ENCODE measurements around the gene ARSG. TPM values are rescaled to one million over a fixed set of nuclear protein-coding genes. Genes with fewer than 3 reads are reported as not detected.

The ARSG gene
- total RNA-seq, 2 experiments from 2014 or later, result 26.1 to 53.0 TPM

GRCh38 chr17:68295086-68295485 lies 3.8 kb downstream of the ARSG start:
- H3K27ac ChIP-seq (ENCODE audit: low read depth, low read length, poor library complexity, severe bottlenecking), result no peak overlapping the region
- H3K4me2 ChIP-seq (ENCODE audit: low read length), result no peak overlapping the region
- H3K9me3 ChIP-seq (ENCODE audit: low read length), result no peaks in the 10 kb centered on the region
- BruUV-seq (replicated peaks), result no TSS peak
- H3K79me2 ChIP-seq (ENCODE audit: insufficient read depth, low read depth, low read length), result peaks cover 20% of the 10 kb centered on the region; the same call in 1 of the 2 replicates
- TF ChIP-seq EZH2phosphoT487 (IDR thresholded peaks at IDR 0.05; ENCODE audit: borderline replicate concordance, low read depth, low read length) (no peak), CTCF (conservative IDR thresholded peaks at IDR 0.05; ENCODE audit: low read length) (no peak)
- H4K20me1 ChIP-seq (ENCODE audit: insufficient read depth, low read length), result no peaks in the 10 kb centered on the region
- H3K4me1 ChIP-seq (ENCODE audit: insufficient read depth, low read length, poor library complexity, severe bottlenecking), result peaks cover 22% of the 10 kb centered on the region
- ChIA-PET POLR2A (no interaction called here), CTCF (ENCODE audit: unreplicated experiment) (no interaction called here)
- intact Hi-C loops (cut with micrococcal nuclease; ENCODE audit: unreplicated experiment), result no loop called here
- H3K9me2 ChIP-seq (ENCODE audit: insufficient read depth, low read length), result no peaks in the 10 kb centered on the region
- H3K36me3 ChIP-seq (ENCODE audit: insufficient read depth, low read length), result no peaks in the 10 kb centered on the region; the same call in 1 of the 2 replicates
- no peak for DNase-seq (ENCODE audit: low spot score)
- no peak overlapping the region for H3K4me3 ChIP-seq (ENCODE audit: low read depth, low read length, poor library complexity, severe bottlenecking)
- no peak overlapping the region for H2AFZ ChIP-seq (ENCODE audit: low read length)

- H3K27ac ChIP-seq (ENCODE audit: low read depth, low read length, poor library complexity, severe bottlenecking), result no peak overlapping the region
- H3K4me3 ChIP-seq (ENCODE audit: low read depth, low read length, poor library complexity, severe bottlenecking), result no peak overlapping the region
- no peak for TF ChIP-seq CTCF (conservative IDR thresholded peaks at IDR 0.05; ENCODE audit: low read length)
- TF ChIP-seq EZH2phosphoT487 (IDR thresholded peaks at IDR 0.05; ENCODE audit: borderline replicate concordance, low read depth, low read length), result no peak
- H3K36me3 ChIP-seq (ENCODE audit: insufficient read depth, low read length), result no peaks in the 10 kb centered on the region; the same call in 1 of the 2 replicates
- no peaks in the 10 kb centered on the region for H3K9me2 ChIP-seq (ENCODE audit: insufficient read depth, low read length)
- intact Hi-C loops (cut with micrococcal nuclease; ENCODE audit: unreplicated experiment), result no loop called here
- no TSS peak for BruUV-seq (replicated peaks)
- ChIA-PET POLR2A (interaction anchor here (0.7 kb wide), 3 partner anchors 22 to 154 kb away, joined by 3 read pairs; no protein-coding TSS in a partner anchor), CTCF (ENCODE audit: unreplicated experiment) (no interaction called here)
- H3K4me1 ChIP-seq (ENCODE audit: insufficient read depth, low read length, poor library complexity, severe bottlenecking), result peaks cover 22% of the 10 kb centered on the region
- no peaks in the 10 kb centered on the region for H3K9me3 ChIP-seq (ENCODE audit: low read length)
- H2AFZ ChIP-seq (ENCODE audit: low read length), result no peak overlapping the region
- DNase-seq (ENCODE audit: low spot score), result no peak
- H3K79me2 ChIP-seq (ENCODE audit: insufficient read depth, low read depth, low read length), result peaks cover 13% of the 10 kb centered on the region; the same call in 1 of the 2 replicates
- no peak overlapping the region for H3K4me2 ChIP-seq (ENCODE audit: low read length)
- no peaks in the 10 kb centered on the region for H4K20me1 ChIP-seq (ENCODE audit: insufficient read depth, low read length)
These were observed 5.2 kb downstream of the ARSG start for GRCh38 chr17:68296217-68297191.

- no TSS peak for BruUV-seq (replicated peaks)
- H3K4me2 ChIP-seq (ENCODE audit: low read length), result no peak overlapping the region
- peaks cover 13% of the 10 kb centered on the region; the same call in 1 of the 2 replicates for H3K79me2 ChIP-seq (ENCODE audit: insufficient read depth, low read depth, low read length)
- no peak for DNase-seq (ENCODE audit: low spot score)
- no peaks in the 10 kb centered on the region for H3K9me2 ChIP-seq (ENCODE audit: insufficient read depth, low read length)
- H3K4me1 ChIP-seq (ENCODE audit: insufficient read depth, low read length, poor library complexity, severe bottlenecking), result peaks cover 22% of the 10 kb centered on the region
- H4K20me1 ChIP-seq (ENCODE audit: insufficient read depth, low read length), result no peaks in the 10 kb centered on the region
- POLR2A ChIA-PET, result interaction anchor here (0.7 to 0.8 kb wide), 2 partner anchors 19 to 21 kb away, joined by 3 read pairs; no protein-coding TSS in a partner anchor
- H3K4me3 ChIP-seq (ENCODE audit: low read depth, low read length, poor library complexity, severe bottlenecking), result no peak overlapping the region
- no peaks in the 10 kb centered on the region for H3K9me3 ChIP-seq (ENCODE audit: low read length)
- intact Hi-C loops (cut with micrococcal nuclease; ENCODE audit: unreplicated experiment), result no loop called here
- H3K27ac ChIP-seq (ENCODE audit: low read depth, low read length, poor library complexity, severe bottlenecking), result no peak overlapping the region
- H2AFZ ChIP-seq (ENCODE audit: low read length), result no peak overlapping the region
- CTCF ChIA-PET (ENCODE audit: unreplicated experiment), result no interaction called here
- TF ChIP-seq CTCF (conservative IDR thresholded peaks at IDR 0.05; ENCODE audit: low read length) (no peak), EZH2phosphoT487 (IDR thresholded peaks at IDR 0.05; ENCODE audit: borderline replicate concordance, low read depth, low read length) (no peak)
- no peaks in the 10 kb centered on the region; the same call in 1 of the 2 replicates for H3K36me3 ChIP-seq (ENCODE audit: insufficient read depth, low read length)
These were observed 5.9 kb downstream of the ARSG start for GRCh38 chr17:68297195-68297594.
